Nucleus accumbens (tissue), 56 donors: ENCODE data around the gene FTCD.
"Not testable (repeated sequence)": the region's sequence is repeated elsewhere in the genome, so short reads cannot be mapped to it uniquely, and the experiment has no call there.

ENCODE experiments used
- DNase-seq, 56 donors: peaks; one replicate each; lab custom pipeline; 2025; lab: John Stamatoyannopoulos, UW

FTCD gene

DNA sequence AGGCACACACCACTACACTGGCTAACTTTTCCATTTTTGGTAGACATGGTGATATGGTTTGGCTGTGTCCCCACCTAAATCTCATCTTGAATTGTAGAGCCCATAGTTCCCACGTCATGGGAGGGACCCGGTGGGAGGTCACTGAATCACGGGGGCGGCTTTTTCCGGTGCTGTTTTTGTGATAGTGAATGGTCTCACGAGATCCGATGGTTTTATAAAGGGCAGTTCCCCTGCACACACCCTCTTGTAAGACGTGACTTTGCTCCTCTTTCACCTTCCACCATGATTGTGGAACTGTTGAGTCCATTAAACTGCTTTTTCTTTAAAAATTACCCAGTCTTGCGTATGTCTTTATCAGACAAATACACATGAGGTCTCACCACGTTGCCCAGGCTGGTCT, 1.3 kb upstream of the FTCD start:
- no peak for DNase-seq

DNA sequence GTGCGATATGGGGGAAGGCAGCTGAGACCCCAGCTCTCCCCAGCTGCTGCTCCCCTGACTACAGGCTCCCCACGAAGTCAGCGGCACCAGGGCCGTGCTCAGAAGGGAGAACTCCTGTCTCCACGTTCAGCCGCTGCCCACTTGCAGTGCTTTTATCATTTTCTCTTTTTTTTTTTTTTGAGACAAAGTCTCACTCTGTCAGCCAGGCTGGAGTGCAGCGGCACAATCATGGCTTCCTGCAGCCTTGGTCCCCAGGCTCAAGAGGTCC, 933 bp upstream of the FTCD start:
- no peak for DNase-seq

DNA sequence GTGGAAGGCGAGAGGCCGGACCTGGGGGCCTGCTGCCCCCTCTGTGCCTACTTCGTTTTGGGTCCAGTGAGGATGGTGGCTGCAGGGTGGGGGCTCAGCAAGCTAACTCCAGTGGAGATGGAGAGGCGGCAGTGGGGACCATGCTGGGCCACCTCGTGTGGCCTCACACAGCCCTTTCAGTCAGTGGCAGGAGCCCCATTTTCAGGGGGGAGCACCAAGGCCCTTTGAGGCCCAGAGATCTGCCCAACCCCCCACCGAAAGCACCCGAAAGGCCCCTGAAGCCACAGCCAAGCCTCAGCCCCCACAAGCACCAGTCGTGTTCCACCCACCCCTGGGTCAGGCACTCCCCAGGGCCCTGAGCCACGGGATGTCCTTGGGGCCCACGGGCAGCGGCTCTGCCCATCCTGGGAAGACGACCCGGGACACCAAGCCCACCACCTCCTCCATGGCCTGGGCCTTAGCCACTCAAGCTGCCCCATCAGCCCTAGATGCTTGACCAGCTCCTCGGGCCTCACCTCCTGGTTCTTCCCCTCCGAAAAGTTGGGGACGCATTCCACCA, 345 bp downstream of the FTCD start:
- DNase-seq: no peak

DNA sequence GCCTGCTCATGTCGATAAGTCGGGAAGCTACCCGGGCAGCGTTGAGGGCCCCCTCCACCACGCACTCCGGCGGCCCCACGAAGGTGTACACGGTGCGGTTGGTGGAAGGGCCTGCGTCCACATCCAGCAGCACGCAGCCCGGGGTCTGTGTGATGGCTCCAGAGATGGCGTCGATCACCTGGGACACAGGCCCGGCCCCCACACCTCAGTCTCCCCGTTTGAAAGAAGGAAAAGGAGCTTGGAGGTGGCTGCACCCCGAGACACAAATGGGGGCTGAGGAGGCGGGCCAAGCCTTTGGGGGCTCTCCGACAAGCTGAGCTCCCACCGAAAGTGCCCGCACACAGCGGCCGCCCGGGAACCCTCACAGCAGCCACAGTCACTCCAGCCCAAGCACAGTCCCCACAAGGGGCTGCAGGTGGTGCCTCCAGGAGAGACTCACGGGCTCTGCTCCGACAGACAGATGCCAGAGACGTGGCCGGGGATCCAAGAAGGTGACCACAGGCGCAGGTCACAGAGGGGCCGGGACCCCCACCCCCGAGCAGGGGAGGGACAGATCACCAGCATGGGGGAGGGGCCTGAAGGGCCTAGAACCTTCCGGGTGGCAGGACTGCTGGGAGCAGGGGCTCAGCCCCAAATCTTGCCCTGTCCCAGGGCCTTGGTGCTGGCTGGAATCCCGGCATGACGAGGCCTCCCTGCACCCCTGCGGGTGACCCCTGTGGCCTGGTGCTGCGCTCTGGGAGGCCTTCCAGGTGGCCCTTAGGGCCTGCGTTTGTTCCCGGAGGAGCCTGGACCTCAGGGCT, 1.0 kb downstream of the FTCD start:
- DNase-seq: no peak

DNA sequence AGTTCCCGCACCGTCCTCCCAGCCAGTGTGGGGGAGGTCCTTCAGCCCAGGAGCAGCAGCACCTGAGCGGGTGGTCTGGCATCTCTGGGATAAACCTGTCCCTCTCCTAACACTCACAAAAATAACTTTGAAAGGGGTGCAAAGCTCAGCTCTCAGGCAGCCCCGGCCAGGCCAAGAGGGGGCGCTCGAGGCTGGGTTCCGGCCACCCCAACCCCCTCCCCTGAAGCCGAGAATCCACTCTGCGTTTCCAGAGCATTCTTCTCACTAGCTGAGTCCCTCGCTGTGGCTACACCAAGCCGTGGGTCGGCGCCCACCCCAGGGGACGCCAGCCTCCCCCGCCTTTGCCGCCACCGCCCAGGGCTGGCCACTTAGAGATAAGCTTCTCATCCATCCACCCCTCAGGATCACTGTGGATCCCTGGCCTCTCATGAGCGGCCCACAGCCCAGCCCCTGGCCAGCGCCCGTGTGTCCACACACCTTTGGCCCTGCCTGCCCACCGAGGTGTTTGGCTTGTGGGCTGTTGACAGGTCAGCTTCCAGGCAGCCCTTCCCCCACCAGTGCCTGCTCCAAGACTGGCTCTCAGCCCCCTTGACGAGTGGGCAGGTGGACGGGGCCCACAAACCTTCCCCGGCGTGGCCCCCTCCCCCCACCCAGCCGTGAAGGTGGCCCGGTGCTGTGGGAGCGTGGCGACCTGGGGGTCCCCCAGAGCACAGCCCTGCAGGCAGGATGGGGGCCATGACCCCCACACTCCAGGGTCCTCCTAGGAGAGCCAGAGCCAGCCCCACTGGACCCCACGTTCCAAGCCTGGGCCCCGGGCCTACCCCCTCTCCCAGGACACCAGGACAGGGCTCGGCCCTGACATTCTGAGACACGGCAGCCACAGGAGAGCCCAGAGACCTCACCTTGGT, 1.9 kb downstream of the FTCD start:
- DNase-seq: peak in 18 of 56 donors; percentile 12 to 59 (median 32)

DNA sequence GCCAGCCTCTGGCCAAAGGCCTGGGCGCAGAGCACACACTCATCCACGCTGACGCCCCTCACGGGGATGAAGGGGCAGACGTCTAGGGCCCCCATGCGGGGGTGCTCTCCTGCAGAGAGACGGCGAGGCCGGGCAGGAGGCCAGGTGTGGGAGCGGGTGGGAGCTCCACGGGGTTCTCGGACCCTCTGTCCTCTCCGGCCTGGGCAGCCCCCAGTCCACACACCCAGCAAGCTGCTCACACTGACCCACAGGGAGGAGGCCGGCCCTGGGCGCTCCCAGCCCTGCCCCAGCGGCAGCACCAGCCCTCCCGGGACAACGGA, 2.5 kb downstream of the FTCD start:
- DNase-seq: no peak

DNA sequence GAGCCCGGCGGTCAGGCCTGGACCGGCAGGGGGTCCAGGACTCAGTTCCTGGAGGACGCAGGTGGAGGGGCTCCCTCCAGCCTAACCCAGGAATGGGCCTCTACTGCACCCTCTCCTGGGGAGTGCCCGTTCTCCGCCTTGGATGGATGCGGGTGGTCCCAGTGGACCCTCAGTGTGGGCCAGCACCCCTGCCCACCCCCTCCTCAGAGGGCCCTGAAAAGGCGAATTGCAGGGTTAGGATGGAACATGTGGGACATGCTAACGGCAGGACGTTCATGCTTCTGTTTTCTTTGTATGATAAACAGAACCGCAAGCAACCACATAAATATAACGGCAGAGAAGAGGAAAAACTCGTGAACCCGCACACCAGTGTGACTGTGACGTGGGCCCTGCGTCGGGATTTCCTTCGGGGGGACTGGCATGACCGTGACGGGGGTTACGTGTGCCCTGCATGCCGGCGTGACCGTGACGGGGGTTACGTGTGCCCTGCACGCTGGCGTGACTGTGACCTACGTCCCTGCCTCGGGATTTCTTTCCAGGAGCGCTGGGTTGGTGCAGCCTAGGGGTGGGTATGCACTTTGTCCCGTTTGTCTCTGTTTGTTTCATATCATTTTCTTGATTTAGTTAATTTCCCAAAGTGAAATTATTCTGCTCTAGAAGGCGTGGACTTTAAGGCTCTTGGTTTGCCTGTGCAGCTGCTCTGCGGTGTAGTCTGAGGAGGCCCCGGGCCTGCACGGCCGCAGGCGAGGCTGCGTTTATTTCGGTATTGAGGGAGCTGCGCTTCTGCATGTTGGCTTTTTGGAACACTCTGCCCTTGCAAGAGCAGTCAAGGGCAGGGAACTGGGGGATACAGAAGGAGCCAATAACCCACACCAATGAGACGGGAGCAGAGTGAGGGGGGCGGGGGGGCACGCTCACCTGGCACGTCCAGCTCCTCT, 3.1 kb downstream of the FTCD start:
- no peak for DNase-seq

DNA sequence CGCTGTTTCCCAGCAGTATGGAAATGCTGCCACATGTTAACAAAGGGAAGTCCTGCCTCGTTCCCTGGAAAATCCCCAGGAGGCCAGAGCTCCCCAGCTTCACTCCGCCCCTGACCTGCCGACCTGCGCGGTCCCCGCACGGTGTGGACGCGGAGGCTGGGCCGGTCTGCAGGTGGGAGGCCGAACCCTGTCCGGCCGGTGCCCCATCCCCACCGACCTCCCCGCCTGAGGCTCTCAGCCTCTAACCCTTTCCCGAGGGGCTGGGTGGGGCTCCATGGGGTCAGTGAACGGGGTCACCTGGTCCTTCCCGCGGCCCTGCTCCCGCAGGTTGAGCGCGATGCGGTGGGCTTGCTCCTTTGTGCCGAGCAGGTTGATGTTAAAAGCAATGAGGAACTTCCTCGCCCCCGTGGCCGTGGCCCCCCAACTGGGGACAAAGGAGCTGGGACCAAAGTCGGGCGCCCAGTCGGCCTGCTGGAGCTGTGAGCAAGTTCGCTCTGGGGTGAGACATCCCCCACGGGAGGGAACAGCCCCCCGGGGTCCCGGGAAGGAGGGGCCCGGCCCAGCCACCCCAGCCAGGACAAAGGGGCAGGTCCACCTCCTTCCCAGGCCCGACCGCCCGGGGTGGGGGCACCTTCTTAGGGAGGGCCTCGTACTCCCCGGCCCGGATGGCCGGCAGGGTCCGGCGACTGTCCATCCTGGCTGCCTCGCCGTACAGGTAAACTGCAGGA, 4.0 kb downstream of the FTCD start:
- no peak for DNase-seq

DNA sequence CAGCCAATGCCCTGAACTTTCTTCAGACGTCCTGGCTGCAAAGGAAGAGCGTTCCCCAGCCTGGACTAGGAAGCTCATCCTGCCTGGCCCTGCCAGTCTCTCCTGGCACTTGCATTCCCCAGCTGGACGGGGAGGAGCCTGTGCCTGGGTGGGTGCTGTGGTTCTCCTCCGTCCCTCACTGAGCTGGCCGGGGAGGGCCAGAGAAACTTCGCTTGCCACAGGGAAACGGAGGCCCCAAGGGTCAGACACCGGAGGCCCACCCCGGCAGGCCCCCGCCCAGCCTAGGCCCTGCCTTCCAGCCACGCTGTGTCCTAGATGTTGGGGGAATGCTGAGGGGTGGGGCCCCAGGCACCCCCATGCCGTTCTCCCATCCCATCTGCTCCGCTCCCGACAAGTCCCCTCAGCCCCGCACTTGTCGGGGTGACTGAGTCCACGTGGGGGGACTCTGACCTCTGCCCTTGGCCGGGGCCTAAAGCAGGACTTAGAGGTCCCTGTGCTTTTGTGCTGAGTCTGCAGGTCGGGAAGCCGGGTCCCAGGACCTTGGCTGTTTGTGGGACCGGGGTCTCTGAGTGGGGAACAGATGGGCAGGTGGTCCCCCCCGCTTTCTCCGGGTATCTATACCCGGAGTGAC, 4.8 kb downstream of the FTCD start:
- DNase-seq: peak in 6 of 56 donors; percentile 14 to 22 (median 18)

DNA sequence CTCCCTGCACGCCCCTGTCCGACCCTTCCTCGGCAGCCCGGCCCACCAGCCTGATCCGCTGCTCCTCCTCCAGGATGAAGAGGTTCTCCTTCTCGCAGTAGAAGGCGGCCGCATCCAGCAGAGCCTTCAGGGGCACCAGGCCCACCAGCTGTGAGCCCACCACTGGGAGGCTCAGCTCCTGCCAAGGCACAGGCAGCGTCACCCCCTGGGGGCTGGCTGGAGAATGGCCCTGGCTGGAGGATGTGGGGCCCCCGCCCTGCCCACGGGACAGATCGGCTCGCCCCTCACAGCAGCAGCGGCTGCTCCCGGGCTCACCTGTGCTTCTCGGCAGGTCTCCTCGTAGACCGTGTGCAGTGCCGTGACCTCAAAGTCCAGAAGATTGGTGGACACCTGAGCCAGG, 5.3 kb downstream of the FTCD start:
- no peak for DNase-seq

DNA sequence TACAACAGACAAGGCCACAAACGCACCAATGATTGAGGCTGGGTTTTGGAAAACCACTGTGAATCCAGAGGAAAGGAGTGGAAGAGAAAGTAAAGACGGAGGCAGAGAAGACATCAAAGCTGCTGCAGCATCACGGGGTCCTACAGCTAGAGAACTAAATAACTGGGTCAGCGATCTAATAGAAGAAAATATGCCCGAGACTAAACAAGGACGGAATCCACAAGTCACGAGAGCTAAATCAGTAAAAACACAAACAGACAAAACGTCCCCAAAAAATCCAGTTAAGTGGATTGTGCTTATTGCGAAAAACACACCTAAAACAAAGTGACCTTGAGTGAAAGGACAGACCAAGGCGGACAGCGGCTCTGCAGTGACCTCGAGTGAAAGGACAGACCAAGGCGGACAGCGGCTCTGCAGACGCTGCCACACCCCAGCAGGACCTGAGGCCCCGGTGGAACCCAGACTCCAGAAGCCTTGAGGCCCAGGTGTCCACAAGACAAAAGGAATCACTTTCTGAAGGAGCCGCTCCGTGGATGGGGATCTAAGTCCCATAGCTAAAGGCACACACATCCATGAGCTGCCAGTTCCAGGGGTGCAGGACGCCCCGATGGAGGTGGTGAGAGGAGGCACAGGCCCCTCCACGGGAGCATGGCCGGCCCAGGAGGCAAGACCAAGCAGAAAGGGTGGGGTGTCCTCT, 6.0 kb downstream of the FTCD start:
- DNase-seq: no peak

DNA sequence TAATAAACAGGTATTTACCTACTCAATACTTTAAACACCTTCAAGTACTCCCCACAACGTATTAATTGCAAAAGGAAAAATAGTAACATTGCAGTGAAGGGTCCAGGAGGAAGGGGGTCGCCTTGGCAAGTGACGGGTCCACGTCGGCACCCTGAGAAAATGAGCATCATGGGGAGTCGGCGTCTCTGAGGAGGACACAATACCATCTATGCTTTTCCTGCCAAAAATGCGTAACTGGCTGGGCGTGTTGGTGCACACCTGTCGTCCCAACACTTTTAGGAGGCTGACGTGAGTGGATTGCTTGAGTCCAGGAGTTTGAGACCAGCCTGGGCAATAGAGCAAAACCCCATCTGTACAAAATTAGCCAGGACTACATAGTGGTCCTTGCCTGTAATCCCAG, 7.3 kb downstream of the FTCD start:
- no peak for DNase-seq

DNA sequence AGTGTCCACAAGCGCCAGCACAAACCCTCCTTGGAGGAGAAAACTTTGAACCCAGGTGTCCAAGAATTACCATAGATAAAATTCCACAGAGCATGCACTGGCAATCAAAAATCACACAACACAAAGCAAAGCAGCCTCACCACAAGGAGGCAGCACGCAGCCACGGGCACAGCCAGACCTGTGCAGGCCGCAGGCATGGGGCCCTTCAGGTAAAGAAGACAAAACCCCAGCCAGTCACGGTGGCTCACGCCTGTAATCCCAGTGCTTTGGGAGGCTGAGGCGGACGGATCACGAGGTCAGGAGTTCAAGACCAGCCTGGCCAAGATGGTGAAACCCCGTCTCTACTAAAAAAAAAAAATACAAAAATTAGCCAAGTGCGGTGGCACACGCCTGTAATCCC, 8.0 kb downstream of the FTCD start:
- DNase-seq: not testable (repeated sequence)

DNA sequence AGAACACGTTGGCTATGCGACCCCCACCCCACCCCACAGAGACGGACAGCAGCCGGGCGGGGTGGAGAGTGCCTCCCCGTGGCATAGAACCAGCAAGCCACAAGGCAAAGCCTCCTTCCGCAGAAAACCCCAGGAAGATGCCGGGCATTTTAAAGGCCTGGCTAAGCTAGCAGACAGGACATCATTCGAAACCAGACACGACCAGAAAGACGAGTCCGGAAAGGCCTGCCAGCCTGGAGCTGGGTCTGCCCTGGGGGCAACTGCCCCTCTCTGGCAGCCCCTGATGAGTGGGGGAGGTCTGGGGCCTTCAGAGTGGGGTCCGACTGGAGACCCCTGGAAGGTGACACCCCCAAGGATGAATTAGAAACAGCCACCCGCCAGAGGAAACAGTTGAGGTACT, 8.5 kb downstream of the FTCD start:
- no peak for DNase-seq

DNA sequence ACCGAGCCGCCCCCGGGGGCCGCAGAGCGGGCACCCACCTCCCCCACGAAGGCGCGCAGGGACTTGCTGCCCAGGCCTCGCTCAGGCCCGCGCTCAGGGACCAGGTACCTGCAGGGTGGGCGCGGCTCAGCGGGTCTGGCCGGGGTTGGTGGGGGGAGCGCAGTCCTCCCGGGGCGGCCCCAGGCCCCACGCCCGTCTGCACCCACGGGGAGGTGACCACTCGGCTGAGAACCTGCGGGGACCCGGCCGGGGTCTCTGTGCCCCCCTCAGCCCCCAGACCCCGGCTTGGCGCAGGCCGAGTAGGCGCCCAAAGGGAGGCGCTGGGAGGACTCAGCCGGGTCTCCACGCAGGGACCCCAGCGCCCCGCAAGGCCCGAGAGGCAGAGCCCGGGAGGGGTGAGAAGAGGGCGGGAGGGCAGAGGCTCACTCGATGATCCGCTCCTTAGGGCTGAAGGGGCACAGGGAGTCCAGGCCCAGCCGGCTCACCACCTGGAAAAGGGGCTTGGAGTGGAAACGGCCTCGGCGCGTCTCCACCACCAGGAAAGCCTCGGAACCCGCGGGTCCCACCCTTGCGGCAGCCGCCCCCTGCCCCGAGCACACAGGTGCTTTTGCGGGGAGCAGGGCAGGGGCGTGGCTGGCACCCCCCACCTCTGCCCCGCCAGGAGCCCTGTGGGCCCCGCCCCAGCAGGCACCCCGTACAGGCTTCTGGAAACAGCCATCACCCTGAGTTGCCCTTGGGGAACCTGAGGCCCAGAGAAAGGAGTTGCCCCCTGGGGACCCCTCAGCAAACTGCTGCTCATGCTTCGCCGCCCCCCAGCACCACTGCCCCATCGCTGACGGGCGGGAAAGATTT, 9.3 kb downstream of the FTCD start:
- DNase-seq: no peak

DNA sequence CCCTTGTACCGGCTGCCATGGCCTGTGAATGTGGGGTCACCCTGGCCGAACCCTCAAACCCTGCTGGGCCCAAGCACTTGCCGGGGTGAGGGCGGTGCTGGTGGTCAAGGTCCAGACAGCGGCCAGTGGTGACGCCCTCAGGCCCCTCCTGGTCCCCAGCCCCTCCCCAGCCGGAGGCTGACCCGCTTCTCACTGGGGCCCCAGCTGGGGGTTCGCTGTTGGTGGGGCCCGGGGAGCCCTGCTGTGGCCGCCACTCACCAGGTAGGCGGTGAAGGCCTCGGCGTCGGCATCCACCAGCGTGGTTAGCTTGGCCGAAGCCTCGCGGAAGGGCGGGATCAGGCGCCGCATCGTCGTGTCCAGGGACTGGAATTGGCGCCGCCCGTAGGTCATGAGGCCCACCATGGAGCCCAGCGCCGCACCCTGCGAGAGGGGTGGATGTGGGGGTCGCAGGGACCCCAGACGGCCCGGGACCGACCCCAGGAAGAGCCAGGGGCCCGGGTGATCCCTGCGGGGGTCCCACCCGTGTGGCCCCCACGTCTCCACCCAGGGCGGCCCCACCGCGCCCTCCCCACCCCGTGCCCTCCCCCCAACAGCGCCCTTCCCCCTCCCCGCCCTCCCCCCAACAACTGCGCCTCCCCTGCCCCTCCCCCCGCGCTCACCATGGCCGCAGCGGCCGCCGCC, 10.1 kb downstream of the FTCD start:
- DNase-seq: no peak

DNA sequence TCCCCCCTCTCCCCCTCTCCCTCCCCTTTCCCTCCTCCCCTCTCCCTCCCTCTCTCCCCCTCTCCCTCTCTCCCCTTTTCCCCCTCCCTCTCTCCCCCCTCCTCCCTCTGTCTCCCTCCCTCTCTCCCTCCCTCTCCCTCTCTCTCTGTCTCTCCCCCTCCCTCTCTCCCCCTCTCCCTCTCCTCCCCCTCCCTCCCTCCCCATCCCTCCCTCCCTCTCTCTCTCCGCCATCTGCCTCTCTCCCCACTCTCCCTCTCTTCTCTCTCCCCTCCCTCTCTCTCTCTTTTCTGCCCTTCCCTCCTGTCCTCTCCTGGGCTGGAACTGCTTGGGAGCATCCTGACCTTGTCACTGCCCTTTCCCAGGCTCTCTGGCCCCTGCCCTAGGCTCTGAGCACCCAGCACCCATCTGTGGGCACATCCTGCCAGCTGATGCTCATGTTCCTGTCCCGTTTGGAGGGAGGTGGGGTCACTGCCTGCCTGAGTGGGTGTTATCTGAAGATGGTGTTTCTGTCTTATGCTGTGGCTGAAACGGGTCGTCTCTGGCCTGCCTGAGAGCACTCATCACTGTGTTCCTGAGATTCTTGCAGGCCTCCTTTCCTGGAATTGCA, 10.8 kb downstream of the FTCD start:
- DNase-seq: peak in 6 of 56 donors; percentile 8 to 53 (median 24)
